Glutamatergic neuron (in vitro differentiated cells): ENCODE data around the gene CTCF. TPM values are rescaled to one million over a fixed set of nuclear protein-coding genes. Genes with fewer than 3 reads are reported as not detected.

Source experiments
- DNase-seq: peaks from one replicate; pipeline ENCODE4 v3.0.0; 2022
- H3K27ac Mint-ChIP-seq: one replicate; pipeline ENCODE4 v1.8.0; 2020; ENCODE audit warnings: mild to moderate bottlenecking, mixed read lengths, inconsistent platforms; ENCODE audit not compliant: unreplicated experiment
- H3K27me3 Mint-ChIP-seq: one replicate; pipeline ENCODE4 v1.8.0; 2020; ENCODE audit warnings: mild to moderate bottlenecking, moderate library complexity, mixed read lengths, inconsistent platforms; ENCODE audit not compliant: unreplicated experiment
- H3K36me3 Mint-ChIP-seq: one replicate; pipeline ENCODE4 v1.8.0; 2020; ENCODE audit warnings: mild to moderate bottlenecking, mixed read lengths, inconsistent platforms; ENCODE audit not compliant: unreplicated experiment
- H3K4me1 Mint-ChIP-seq: one replicate; pipeline ENCODE4 v1.8.0; 2020; ENCODE audit warnings: mild to moderate bottlenecking, low read depth, mixed read lengths, inconsistent platforms; ENCODE audit not compliant: unreplicated experiment
- H3K4me3 Mint-ChIP-seq: one replicate; pipeline ENCODE4 v1.8.0; 2020; ENCODE audit warnings: mild to moderate bottlenecking, mixed read lengths, inconsistent platforms; ENCODE audit not compliant: unreplicated experiment
- H3K9me3 Mint-ChIP-seq: one replicate; pipeline ENCODE4 v1.8.0; 2020; ENCODE audit warnings: mild to moderate bottlenecking, moderate library complexity, mixed read lengths, inconsistent platforms; ENCODE audit not compliant: unreplicated experiment
- CTCF ChIP-seq: fragments of 200-600 bp; sonication (generic); IDR thresholded peaks from one replicate; pipeline ENCODE4 v1.5.0; 2021; ENCODE audit not compliant: partially characterized antibody, unreplicated experiment
- total RNA-seq: library from RNA; stranded (reverse); fragmentation: NEBNext Ultra II Directional; extraction: Animal tissue kit (Norgen Biotek cat#: 25700); gene quantifications from one replicate; pipeline ENCODE4 v1.2.1, GENCODE V29; 2021; ENCODE audit not compliant: unreplicated experiment

The CTCF gene
- total RNA-seq, 1 donor from 2014 or later = 42.8 TPM

GRCh38 chr16:67545665-67546024 is 16.7 kb upstream of the CTCF start:
- H3K4me3 Mint-ChIP-seq = no peak overlapping the region
- H3K27me3 Mint-ChIP-seq = peaks cover 22% of the 10 kb centered on the region
- peaks cover 13% of the 10 kb centered on the region for H3K36me3 Mint-ChIP-seq
- TF ChIP-seq CTCF = no peak
- H3K27ac Mint-ChIP-seq = no peak overlapping the region
- H3K4me1 Mint-ChIP-seq = peaks cover 3% of the 10 kb centered on the region
- DNase-seq = no peak
- peaks cover 9% of the 10 kb centered on the region for H3K9me3 Mint-ChIP-seq

- Mint-ChIP-seq H3K36me3 (peaks cover 8% of the 10 kb centered on the region), H3K4me1 (peaks cover 3% of the 10 kb centered on the region), H3K9me3 (peaks cover 7% of the 10 kb centered on the region), H3K27me3 (peaks cover 20% of the 10 kb centered on the region), H3K27ac (no peak overlapping the region), H3K4me3 (no peak overlapping the region)
- no peak for DNase-seq
- no peak for TF ChIP-seq CTCF
Observed at GRCh38 chr16:67546091-67546501, 16.2 kb upstream of the CTCF start.

- peak; percentile 96 for TF ChIP-seq CTCF
- Mint-ChIP-seq H3K4me3 (no peak overlapping the region), H3K9me3 (peaks cover 9% of the 10 kb centered on the region), H3K36me3 (peaks cover 6% of the 10 kb centered on the region), H3K27ac (peak overlapping the region; percentile 20), H3K4me1 (peaks cover 5% of the 10 kb centered on the region), H3K27me3 (peaks cover 23% of the 10 kb centered on the region)
- peak; percentile 89 for DNase-seq
Observed at GRCh38 chr16:67546761-67547422, 15.4 kb upstream of the CTCF start.

GRCh38 chr16:67547423-67548264 is 14.7 kb upstream of the CTCF start:
- Mint-ChIP-seq H3K4me1 (peaks cover 11% of the 10 kb centered on the region), H3K36me3 (peaks cover under 1% of the 10 kb centered on the region), H3K27ac (no peak overlapping the region)

More at GRCh38 chr16:67547423-67548264, 14.7 kb upstream of the CTCF start:
- DNase-seq = no peak
- peaks cover 13% of the 10 kb centered on the region for H3K9me3 Mint-ChIP-seq
- peaks cover 19% of the 10 kb centered on the region for H3K27me3 Mint-ChIP-seq
- H3K4me3 Mint-ChIP-seq = no peak overlapping the region
- no peak for TF ChIP-seq CTCF
